HCT116 (cell line): Measurements from ENCODE around the gene NAGLU. TPM values are rescaled to one million over a fixed set of nuclear protein-coding genes. Genes with fewer than 3 reads are reported as not detected.
A peak's percentile ranks its signal among the peaks of the same experiment; 100 is the strongest.

ENCODE experiments used
- ATAC-seq: fragments of 200-7000 bp; cut with Tn5 transposase; 2 replicates; pipeline ENCODE4 v1.9.1; 2020; ENCODE audit warnings: mild to moderate bottlenecking, moderate library complexity
- BruUV-seq: library from RNA; stranded (reverse); fragments of 400-500 nt; replicated peaks from 2 replicates; lab custom pipeline; 2021; lab: Mats Ljungman, UMichigan
- CTCF ChIA-PET: fragments of 300-600 bp; sonication (Branson Sonifier 250); formaldehyde crosslinking; loops from one replicate; lab custom pipeline; 2021; ENCODE audit warnings: antibody characterized with exemption; lab: Charles Lee
- POLR2A ChIA-PET: fragments of 300-600, 350-600 bp; sonication (Branson Sonifier 250); formaldehyde crosslinking; loops from one replicate; lab custom pipeline; 2021; ENCODE audit warnings: antibody characterized with exemption; lab: Charles Lee
- RAD21 ChIA-PET, 2 experiments: fragments of 300-600 bp; sonication (Branson Sonifier 250); formaldehyde crosslinking; loops; one replicate each; lab custom pipeline; 2023; ENCODE audit warnings: low total read pairs in 2 of 2; ENCODE audit not compliant: uncharacterized antibody in 2 of 2, unreplicated experiment in 2 of 2, low non-redundant PET in 1 of 2; lab: Charles Lee
- DNase-seq: peaks from one replicate; pipeline ENCODE4 v3.0.0-alpha.2; 2010; ENCODE audit warnings: low read depth, low spot score
- H2AFZ ChIP-seq: fragments of 200-600 bp; shearing (Covaris generic), sonication (generic); 2 replicates; pipeline ENCODE4 v1.6.1; 2017; ENCODE audit warnings: low read depth, mixed run types, mixed read lengths, antibody characterized with exemption, low read length; ENCODE audit not compliant: poor library complexity, severe bottlenecking
- H3K27ac ChIP-seq: 2 replicates; pipeline ENCODE4 v1.5.1; 2012; ENCODE audit warnings: low read depth, low read length
- H3K27me3 ChIP-seq: fragments of 200-600 bp; sonication (generic); 2 replicates; pipeline ENCODE4 v1.6.1; 2016; ENCODE audit warnings: mixed run types, low read length, mixed read lengths; ENCODE audit not compliant: insufficient read depth
- H3K36me3 ChIP-seq, 2 experiments: fragments of 200-500 bp in 1 of 2; fragments of 200-600 bp in 1 of 2; sonication (Bioruptor generic) in 1 of 2; sonication (generic) in 1 of 2; 2 replicates each; pipeline versions ENCODE4 v1.5.1 to v1.6.1; 2014 to 2016; ENCODE audit warnings: low read length in 2 of 2, inconsistent platforms in 1 of 2, mixed read lengths in 1 of 2, mixed run types in 1 of 2; ENCODE audit not compliant: insufficient read depth in 2 of 2, control insufficient read depth in 1 of 2
- H3K4me1 ChIP-seq, 2 experiments: fragments of 200-600 bp in 1 of 2; sonication (generic) in 1 of 2; 2 replicates each; pipeline versions ENCODE4 v1.5.1 to v1.6.1; 2012 to 2017; ENCODE audit warnings: low read length in 2 of 2, inconsistent platforms in 1 of 2, mild to moderate bottlenecking in 1 of 2, mixed read lengths in 1 of 2, mixed run types in 1 of 2, moderate library complexity in 1 of 2; ENCODE audit not compliant: insufficient read depth in 2 of 2, control insufficient read depth in 1 of 2
- H3K4me2 ChIP-seq: fragments of 200-600 bp; sonication (generic); 2 replicates; pipeline ENCODE4 v1.6.1; 2017; ENCODE audit warnings: mixed run types, low read length, mixed read lengths
- H3K4me3 ChIP-seq, 2 experiments: fragments of 200-600 bp in 1 of 2; sonication (generic) in 1 of 2; replicated peaks in 1 of 2; 2 replicates each; pipeline ENCODE4 v1.5.1; 2011 to 2016; ENCODE audit warnings: low read length in 2 of 2, control low read depth in 1 of 2, low read depth in 1 of 2, mild to moderate bottlenecking in 1 of 2, mixed read lengths in 1 of 2, mixed run types in 1 of 2
- H3K79me2 ChIP-seq: fragments of 200-600 bp; sonication (generic); 2 replicates; pipeline ENCODE4 v1.6.1; 2017; ENCODE audit warnings: mild to moderate bottlenecking, mixed run types, low read length, moderate library complexity, mixed read lengths; ENCODE audit not compliant: insufficient read depth
- H3K9ac ChIP-seq: fragments of 200-600 bp; sonication (generic); 2 replicates; pipeline ENCODE4 v1.6.1; 2016; ENCODE audit warnings: low read length, mixed read lengths
- H3K9me2 ChIP-seq: fragments of 200-600 bp; sonication (generic), shearing (Covaris generic); 2 replicates; pipeline ENCODE4 v1.6.1; 2017; ENCODE audit warnings: mixed run types, mild to moderate bottlenecking, moderate library complexity; ENCODE audit not compliant: insufficient read depth
- H3K9me3 ChIP-seq, 2 experiments: fragments of 200-500 bp in 1 of 2; fragments of 200-600 bp in 1 of 2; sonication (Bioruptor generic) in 1 of 2; sonication (generic) in 1 of 2; 2 replicates each; pipeline ENCODE4 v1.6.1; 2014 to 2017; ENCODE audit warnings: low read length in 2 of 2, mixed read lengths in 2 of 2, inconsistent platforms in 1 of 2, low read depth in 1 of 2, mild to moderate bottlenecking in 1 of 2, mixed run types in 1 of 2, moderate library complexity in 1 of 2; ENCODE audit not compliant: control insufficient read depth in 1 of 2, insufficient read depth in 1 of 2
- H4K20me1 ChIP-seq: fragments of 200-600 bp; sonication (generic), shearing (Covaris generic); 2 replicates; pipeline ENCODE4 v1.6.1; 2017; ENCODE audit warnings: mixed run types, mild to moderate bottlenecking, moderate library complexity; ENCODE audit not compliant: insufficient read depth
- ATF3 ChIP-seq: IDR thresholded peaks from 2 replicates; pipeline ENCODE4 v1.6.1; 2012
- CBX3 ChIP-seq: IDR thresholded peaks from 2 replicates; pipeline ENCODE4 v1.6.1; 2012; ENCODE audit warnings: low read depth
- CEBPB ChIP-seq: IDR thresholded peaks from 2 replicates; pipeline ENCODE4 v1.6.1; 2012; ENCODE audit warnings: low read depth
- EGR1 ChIP-seq: IDR thresholded peaks from 2 replicates; pipeline ENCODE4 v1.6.1; 2012; ENCODE audit warnings: low read depth
- ELF1 ChIP-seq: IDR thresholded peaks from 2 replicates; pipeline ENCODE4 v1.6.1; 2012; ENCODE audit warnings: low read depth, borderline replicate concordance
- EZH2phosphoT487 ChIP-seq: fragments of 200-600 bp; IDR thresholded peaks from 2 replicates; pipeline ENCODE4 v1.6.1; 2018; ENCODE audit warnings: antibody characterized with exemption, borderline replicate concordance
- FOSL1 ChIP-seq: IDR thresholded peaks from 2 replicates; pipeline ENCODE4 v1.6.1; 2012; ENCODE audit warnings: low read depth
- JUND ChIP-seq: IDR thresholded peaks from 2 replicates; pipeline ENCODE4 v1.6.1; 2012
- MAX ChIP-seq: IDR thresholded peaks from 2 replicates; pipeline ENCODE4 v1.6.1; 2012
- POLR2A ChIP-seq: IDR thresholded peaks from 2 replicates; pipeline ENCODE4 v1.7.0; 2011; ENCODE audit warnings: borderline replicate concordance; ENCODE audit not compliant: insufficient read depth, insufficient read length; ENCODE audit errors: extremely low read depth
- POLR2AphosphoS5 ChIP-seq: IDR thresholded peaks from 2 replicates; pipeline ENCODE4 v1.6.1; 2011; ENCODE audit warnings: mild to moderate bottlenecking, low read depth, low read length, moderate library complexity
- RAD21 ChIP-seq: IDR thresholded peaks from 2 replicates; pipeline ENCODE4 v1.6.1; 2012; ENCODE audit warnings: low read depth, mild to moderate bottlenecking
- REST ChIP-seq: IDR thresholded peaks from 2 replicates; pipeline ENCODE4 v1.6.1; 2012; ENCODE audit warnings: low read depth
- SIN3A ChIP-seq: IDR thresholded peaks from 2 replicates; pipeline ENCODE4 v1.6.1; 2012; ENCODE audit warnings: low read depth
- SP1 ChIP-seq: IDR thresholded peaks from 2 replicates; pipeline ENCODE4 v1.6.1; 2012; ENCODE audit warnings: low read depth
- SRF ChIP-seq: IDR thresholded peaks from 2 replicates; pipeline ENCODE4 v1.6.1; 2012; ENCODE audit warnings: low read depth
- TCF7L2 ChIP-seq: IDR thresholded peaks from 2 replicates; pipeline ENCODE4 v1.7.0; 2011; ENCODE audit warnings: borderline replicate concordance, inconsistent platforms; ENCODE audit not compliant: insufficient read depth, insufficient read length; ENCODE audit errors: extremely low read depth
- YY1 ChIP-seq: IDR thresholded peaks from 2 replicates; pipeline ENCODE4 v1.6.1; 2011; ENCODE audit warnings: low read length, low read depth, moderate library complexity, mild to moderate bottlenecking; ENCODE audit not compliant: insufficient replicate concordance; ENCODE audit errors: extremely low read depth
- ZBTB33 ChIP-seq: IDR thresholded peaks from 2 replicates; pipeline ENCODE4 v1.6.1; 2011; ENCODE audit warnings: mild to moderate bottlenecking, low read length, moderate library complexity; ENCODE audit not compliant: insufficient replicate concordance; ENCODE audit errors: extremely low read depth
- ZFX ChIP-seq: fragments of 450-650 bp; IDR thresholded peaks from 2 replicates; pipeline ENCODE4 v1.6.1; 2017
- ZNF274 ChIP-seq: fragments of 200-500 bp; sonication (Bioruptor generic); IDR thresholded peaks from 2 replicates; pipeline ENCODE4 v1.6.1; 2014; ENCODE audit warnings: mild to moderate bottlenecking, low read depth, low read length, inconsistent platforms
- intact Hi-C: fragments of 100-400 bp; cut with micrococcal nuclease; formaldehyde crosslinking; loops from 2 replicates; pipeline ENCODE4 v1.10.0; 2022
- total RNA-seq: library from RNA; stranded (reverse); gene quantifications from one replicate; pipeline ENCODE4 v1.2.1, GENCODE V29; 2021; ENCODE audit not compliant: unreplicated experiment

NAGLU gene
- total RNA-seq, 1 experiment from 2014 or later: 17.7 TPM

GRCh38 chr17:42519546-42520491 lies 16.2 kb upstream of the NAGLU start:
- Histone ChIP-seq H3K9ac (peak overlapping the region; percentile 63), H3K9me3 (no peaks in the 10 kb centered on the region), H3K4me1 (peaks cover 39 to 63% of the 10 kb centered on the region in 2 experiments), H3K36me3 (peaks cover 3 to 5% of the 10 kb centered on the region in 2 experiments; a peak in 2 of 4 replicates), H3K9me2 (no peaks in the 10 kb centered on the region), H2AFZ (no peak overlapping the region), H4K20me1 (no peaks in the 10 kb centered on the region), H3K27ac (peak overlapping the region; percentile 93), H3K79me2 (no peaks in the 10 kb centered on the region), H3K4me3 (peak overlapping the region; percentile 2 to 35; a peak in 2 of 4 replicates), H3K27me3 (no peaks in the 10 kb centered on the region), H3K4me2 (peak overlapping the region; percentile 78)
- ATAC-seq (peak; percentile 73), DNase-seq (peak; percentile 92)
- BruUV-seq: TSS peak; percentile 68
- CTCF ChIA-PET: interaction anchor here (0.6 to 2.6 kb wide), 7 partner anchors 7 to 198 kb away, joined by 3 to 22 read pairs (median 5); no protein-coding TSS in a partner anchor
- intact Hi-C loops: loop anchor here (5.0 to 10.0 kb wide), 2 partner anchors 113 to 495 kb away; partner anchors contain the start of gene NKIRAS2
- RAD21 ChIA-PET: interaction anchor here (0.6 to 1.5 kb wide), 4 partner anchors 8 to 796 kb away, joined by 3 to 5 read pairs (median 4); no protein-coding TSS in a partner anchor
- POLR2A ChIA-PET: interaction anchor here (1.7 to 4.6 kb wide), 5 partner anchors 7 to 110 kb away, joined by 5 to 28 read pairs (median 7); partner anchors contain the start of genes CAVIN1 and NAGLU
- peak; percentile 79 for TF ChIP-seq TCF7L2
- TF ChIP-seq EGR1: peak; percentile 49; the same call in 1 of the 2 replicates
- peak; percentile 70 for TF ChIP-seq POLR2AphosphoS5
- no peak for TF ChIP-seq POLR2A
- no peak; the same call in 1 of the 2 replicates for TF ChIP-seq SIN3A
- no peak for TF ChIP-seq ZBTB33
- TF ChIP-seq MAX: peak; percentile 92
- TF ChIP-seq CEBPB: no peak
- TF ChIP-seq EZH2phosphoT487: no peak
- TF ChIP-seq ZFX: no peak
- TF ChIP-seq JUND: peak; percentile 94
- TF ChIP-seq SRF: peak; percentile 100
- no peak for TF ChIP-seq ELF1
- peak; percentile 64 for TF ChIP-seq YY1
- no peak for TF ChIP-seq REST
- TF ChIP-seq SP1: peak; percentile 96
- peak; percentile 72; the same call in 1 of the 2 replicates for TF ChIP-seq CBX3
- no peak for TF ChIP-seq ATF3
- TF ChIP-seq FOSL1: peak; percentile 90
- TF ChIP-seq RAD21: no peak
- no peak for TF ChIP-seq ZNF274
